ENCODE results near the gene SPAM1.

Gene SPAM1

DNA sequence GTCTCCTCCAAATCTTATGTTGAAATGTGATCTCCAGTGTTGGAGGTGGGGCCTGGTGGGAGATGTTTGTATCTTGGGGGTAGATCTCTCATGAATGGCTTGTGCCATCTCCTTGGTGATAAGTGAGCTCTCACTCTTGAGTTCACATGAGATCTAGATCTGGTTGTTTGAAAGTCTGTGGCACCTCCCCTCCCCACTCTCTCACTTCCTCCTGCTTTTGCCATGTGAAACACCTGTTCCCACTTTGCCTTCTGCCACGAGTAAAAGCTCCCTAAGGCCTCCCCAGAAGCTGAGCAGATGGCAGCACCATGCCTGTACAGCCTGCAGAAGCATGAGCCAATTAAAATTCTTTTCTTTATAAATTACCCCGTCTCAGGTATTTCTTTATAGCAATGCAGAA is 84.3 kb downstream of the SPAM1 start:
- Histone ChIP-seq H3K9ac (ENCODE audit: low read depth in 1 of 2, low read length in 2 of 2) (no peak overlapping the region), H3K36me3 (ENCODE audit: control insufficient read depth in 1 of 2, insufficient read depth in 2 of 2, low read length in 2 of 2) (no peaks in the 10 kb centered on the region), H3K4me3 (ENCODE audit: low read depth in 1 of 2, low read length in 2 of 2) (no peak overlapping the region), H3K9me3 (ENCODE audit: control insufficient read depth in 1 of 2, low read length in 2 of 2) (no peaks in the 10 kb centered on the region), H3K27ac (ENCODE audit: low read depth, low read length) (no peak overlapping the region), H3K4me1 (ENCODE audit: control insufficient read depth in 1 of 2, insufficient read depth in 2 of 2, low read length in 2 of 2) (no peaks in the 10 kb centered on the region), H3K27me3 (ENCODE audit: control insufficient read depth in 1 of 2, insufficient read depth in 2 of 2, low read length in 2 of 2) (no peaks in the 10 kb centered on the region)
